Neuronal stem cell (in vitro differentiated cells): ENCODE data around the gene DIP2C.

Experiments used
- DNase-seq: peaks from one replicate; pipeline ENCODE4 v3.0.0-alpha.2; 2013; ENCODE audit warnings: low spot score
- H2AFZ ChIP-seq: one replicate; pipeline ENCODE4 v1.6.1; 2013; ENCODE audit warnings: mild to moderate bottlenecking, low read length, inconsistent platforms
- H2AK5ac ChIP-seq: 2 replicates; pipeline ENCODE4 v1.6.1; 2013; ENCODE audit warnings: low read depth, mild to moderate bottlenecking, inconsistent platforms, low read length, moderate library complexity, mixed read lengths
- H2BK120ac ChIP-seq: 2 replicates; pipeline ENCODE4 v1.6.1; 2013; ENCODE audit warnings: low read depth, mild to moderate bottlenecking, inconsistent platforms, low read length, moderate library complexity, mixed read lengths
- H2BK12ac ChIP-seq: one replicate; pipeline ENCODE4 v1.6.1; 2013; ENCODE audit warnings: low read length, inconsistent platforms
- H2BK15ac ChIP-seq: 2 replicates; pipeline ENCODE4 v1.6.1; 2013; ENCODE audit warnings: mild to moderate bottlenecking, low read length, inconsistent platforms, mixed read lengths
- H2BK5ac ChIP-seq: one replicate; pipeline ENCODE4 v1.6.1; 2013; ENCODE audit warnings: inconsistent platforms, mild to moderate bottlenecking, low read length, moderate library complexity
- H3K14ac ChIP-seq: one replicate; pipeline ENCODE4 v1.6.1; 2013; ENCODE audit warnings: low read length, inconsistent platforms
- H3K18ac ChIP-seq: 2 replicates; pipeline ENCODE4 v1.6.1; 2013; ENCODE audit warnings: low read length, inconsistent platforms
- H3K23ac ChIP-seq: 2 replicates; pipeline ENCODE4 v1.6.1; 2013; ENCODE audit warnings: low read depth, mild to moderate bottlenecking, mixed read lengths, low read length, inconsistent platforms; ENCODE audit not compliant: poor library complexity
- H3K27ac ChIP-seq: replicated peaks from 3 replicates; pipeline ENCODE4 v1.5.1; 2013; ENCODE audit warnings: low read length, inconsistent platforms
- H3K27me3 ChIP-seq, 3 experiments: 2 replicates each; pipeline ENCODE4 v1.6.1; 2013; ENCODE audit warnings: low read length in 3 of 3, mild to moderate bottlenecking in 2 of 3, inconsistent platforms in 1 of 3, low read depth in 1 of 3, mixed read lengths in 1 of 3, moderate library complexity in 1 of 3; ENCODE audit not compliant: control insufficient read depth in 3 of 3, insufficient read depth in 3 of 3
- H3K36me3 ChIP-seq, 2 donors: replicated peaks in 1 of 2; 2 replicates each; pipeline ENCODE4 v1.6.1; 2013; ENCODE audit warnings: low read length in 2 of 2; ENCODE audit not compliant: control insufficient read depth in 2 of 2, insufficient read depth in 2 of 2
- H3K4ac ChIP-seq: 2 replicates; pipeline ENCODE4 v1.6.1; 2013; ENCODE audit warnings: inconsistent platforms, mild to moderate bottlenecking, low read length, moderate library complexity
- H3K4me1 ChIP-seq, 2 donors: 1 replicate in 1 of 2; 2 replicates in 1 of 2; pipeline ENCODE4 v1.6.1; 2013; ENCODE audit warnings: low read length in 2 of 2, low read depth in 1 of 2; ENCODE audit not compliant: control insufficient read depth in 2 of 2, insufficient read depth in 1 of 2
- H3K4me2 ChIP-seq: one replicate; pipeline ENCODE4 v1.6.1; 2013; ENCODE audit warnings: mild to moderate bottlenecking, low read length, inconsistent platforms; ENCODE audit not compliant: insufficient read depth, poor library complexity, severe bottlenecking
- H3K4me3 ChIP-seq, 2 donors: 2 replicates each; pipeline ENCODE4 v1.5.1; 2013; ENCODE audit warnings: low read length in 2 of 2, mild to moderate bottlenecking in 2 of 2, inconsistent platforms in 1 of 2, moderate library complexity in 1 of 2
- H3K79me1 ChIP-seq: one replicate; pipeline ENCODE4 v1.6.1; 2013; ENCODE audit warnings: low read depth, mild to moderate bottlenecking, inconsistent platforms, low read length, moderate library complexity
- H3K9ac ChIP-seq: one replicate; pipeline ENCODE4 v1.6.1; 2013; ENCODE audit warnings: mild to moderate bottlenecking, low read depth, low read length, inconsistent platforms; ENCODE audit not compliant: poor library complexity
- H3K9me3 ChIP-seq, 2 donors: replicated peaks in 1 of 2; 2 replicates each; pipeline versions ENCODE3 to v1.6.1; 2013; ENCODE audit warnings: low read length in 2 of 2, mild to moderate bottlenecking in 2 of 2, inconsistent platforms in 1 of 2, low read depth in 1 of 2, mixed read lengths in 1 of 2, moderate library complexity in 1 of 2; ENCODE audit not compliant: control insufficient read depth in 2 of 2, insufficient read depth in 1 of 2
- H4K8ac ChIP-seq: one replicate; pipeline ENCODE4 v1.6.1; 2013; ENCODE audit warnings: low read depth, mild to moderate bottlenecking, inconsistent platforms, low read length, moderate library complexity
- H4K91ac ChIP-seq: one replicate; pipeline ENCODE4 v1.6.1; 2013; ENCODE audit warnings: low read length, low read depth, mild to moderate bottlenecking, inconsistent platforms; ENCODE audit not compliant: poor library complexity
- WGBS, 2 donors: extraction: QIAGEN DNeasy Blood & Tissue Kit; methylation state at CpG; one replicate each; pipeline ENCODE4 v1.1.7; 2013; ENCODE audit warnings: missing lambda C conversion rate in 2 of 2, mixed read lengths in 1 of 2; ENCODE audit not compliant: insufficient read length in 2 of 2, insufficient replicate concordance in 1 of 2; ENCODE audit errors: extremely low coverage in 2 of 2; 5-methylcytosine and 5-hydroxymethylcytosine counted together

The DIP2C gene

GRCh38 chr10:621981-622740 lies 67.3 kb downstream of the DIP2C start:
- no peak overlapping the region for H2BK15ac ChIP-seq
- no peak overlapping the region for H3K27ac ChIP-seq
- peaks cover 25% of the 10 kb centered on the region for H3K79me1 ChIP-seq
- no peaks in the 10 kb centered on the region for H3K27me3 ChIP-seq
- H3K4me3 ChIP-seq = no peak overlapping the region
- WGBS, 2 donors = no CpG with 5 or more reads among the region's 13 CpGs
- H2BK120ac ChIP-seq = no peak overlapping the region
- H3K18ac ChIP-seq = no peak overlapping the region
- DNase-seq = no peak
- no peak overlapping the region for H2AFZ ChIP-seq
- no peak overlapping the region for H4K8ac ChIP-seq
- no peak overlapping the region for H3K14ac ChIP-seq
- no peak overlapping the region for H3K23ac ChIP-seq
- H3K9ac ChIP-seq = no peak overlapping the region
- peaks cover 6 to 10% of the 10 kb centered on the region in 2 donors for H3K36me3 ChIP-seq
- H3K4me2 ChIP-seq = no peak overlapping the region
- no peak overlapping the region for H4K91ac ChIP-seq
- H3K9me3 ChIP-seq = no peaks in the 10 kb centered on the region
- peaks cover 29 to 36% of the 10 kb centered on the region in 2 donors for H3K4me1 ChIP-seq
- H3K4ac ChIP-seq = no peak overlapping the region
- no peak overlapping the region for H2BK12ac ChIP-seq
- no peak overlapping the region for H2BK5ac ChIP-seq
- no peak overlapping the region for H2AK5ac ChIP-seq

GRCh38 chr10:621513-621912 lies 68.0 kb downstream of the DIP2C start:
- Histone ChIP-seq H3K9ac (peak overlapping the region; percentile 6), H3K4me1 (peaks cover 25 to 35% of the 10 kb centered on the region in 2 donors), H3K27ac (no peak overlapping the region), H2BK5ac (no peak overlapping the region), H3K23ac (no peak overlapping the region), H2BK15ac (no peak overlapping the region), H3K4me3 (no peak overlapping the region), H2BK120ac (no peak overlapping the region), H3K9me3 (no peaks in the 10 kb centered on the region), H3K79me1 (peaks cover 27% of the 10 kb centered on the region), H2AFZ (no peak overlapping the region), H3K14ac (no peak overlapping the region), H4K91ac (no peak overlapping the region), H3K36me3 (peaks cover 6 to 10% of the 10 kb centered on the region in 2 donors), H3K4ac (no peak overlapping the region), H3K27me3 (no peaks in the 10 kb centered on the region), H4K8ac (no peak overlapping the region), H3K18ac (peak overlapping the region; percentile 12), H2AK5ac (no peak overlapping the region), H3K4me2 (no peak overlapping the region), H2BK12ac (no peak overlapping the region)
- no peak for DNase-seq
- no CpG with 5 or more reads among the region's 13 CpGs for WGBS, 2 donors

- no peak overlapping the region for H2BK120ac ChIP-seq
- peak overlapping the region; percentile 14 for H3K23ac ChIP-seq
- peak overlapping the region in 1 of 2 donors; percentile 1 for H3K4me3 ChIP-seq
- no peak overlapping the region for H3K9ac ChIP-seq
- no peak overlapping the region for H2AFZ ChIP-seq
- no peak overlapping the region for H3K4me2 ChIP-seq
- H2AK5ac ChIP-seq = no peak overlapping the region
- H3K14ac ChIP-seq = peak overlapping the region; percentile 9
- peak overlapping the region; percentile 35 for H3K18ac ChIP-seq
- H2BK5ac ChIP-seq = no peak overlapping the region
- H4K91ac ChIP-seq = no peak overlapping the region
- H3K9me3 ChIP-seq = no peaks in the 10 kb centered on the region
- no peak overlapping the region for H2BK12ac ChIP-seq
- H3K36me3 ChIP-seq = peaks cover 6 to 10% of the 10 kb centered on the region in 2 donors
- H3K27me3 ChIP-seq = no peaks in the 10 kb centered on the region
- DNase-seq = no peak
- no peak overlapping the region for H3K4ac ChIP-seq
- H3K4me1 ChIP-seq = peaks cover 20 to 31% of the 10 kb centered on the region in 2 donors
- H2BK15ac ChIP-seq = no peak overlapping the region
- no CpG with 5 or more reads among the region's 12 CpGs for WGBS, 2 donors
- H3K27ac ChIP-seq = no peak overlapping the region
- peaks cover 27% of the 10 kb centered on the region for H3K79me1 ChIP-seq
- H4K8ac ChIP-seq = no peak overlapping the region
These were observed 68.5 kb downstream of the DIP2C start for GRCh38 chr10:620971-621370.

- Histone ChIP-seq H2BK5ac (no peak overlapping the region), H4K8ac (no peak overlapping the region)
These were observed 69.1 kb downstream of the DIP2C start for GRCh38 chr10:620417-620816.

More at GRCh38 chr10:620417-620816, 69.1 kb downstream of the DIP2C start:
- Histone ChIP-seq H3K27ac (no peak overlapping the region), H2BK120ac (no peak overlapping the region), H4K91ac (no peak overlapping the region), H3K18ac (no peak overlapping the region), H3K14ac (no peak overlapping the region), H3K27me3 (no peaks in the 10 kb centered on the region), H2BK12ac (no peak overlapping the region), H2BK15ac (no peak overlapping the region), H3K79me1 (peaks cover 29% of the 10 kb centered on the region), H3K23ac (no peak overlapping the region), H2AK5ac (no peak overlapping the region), H2AFZ (no peak overlapping the region), H3K9ac (no peak overlapping the region), H3K4ac (no peak overlapping the region), H3K4me2 (no peak overlapping the region), H3K4me3 (no peak overlapping the region), H3K9me3 (no peaks in the 10 kb centered on the region), H3K36me3 (peaks cover 6 to 10% of the 10 kb centered on the region in 2 donors), H3K4me1 (peaks cover 19 to 30% of the 10 kb centered on the region in 2 donors)
- no CpG with 5 or more reads among the region's 7 CpGs for WGBS, 2 donors
- DNase-seq = no peak
